NCI-H2029 treated with DMSO at 0.1 percent for 48 hours (cell line): ENCODE data around the gene TOGARAM2.

Experiments
- DNase-seq: peaks from one replicate; lab custom pipeline; 2025; lab: John Stamatoyannopoulos, UW

The TOGARAM2 gene

GRCh38 chr2:29023188-29023587, 42.1 kb downstream of the TOGARAM2 start:
- no peak for DNase-seq

GRCh38 chr2:29024882-29025430, 43.9 kb downstream of the TOGARAM2 start:
- no peak for DNase-seq

GRCh38 chr2:29025711-29026110, 44.6 kb downstream of the TOGARAM2 start:
- no peak for DNase-seq

- DNase-seq: no peak
Observed at GRCh38 chr2:29031046-29031445, 49.9 kb downstream of the TOGARAM2 start.

- DNase-seq: no peak
Observed at GRCh38 chr2:29032189-29032588, 51.1 kb downstream of the TOGARAM2 start.

GRCh38 chr2:29033172-29033571, 52.1 kb downstream of the TOGARAM2 start:
- DNase-seq: no peak

GRCh38 chr2:29033656-29034055, 52.6 kb downstream of the TOGARAM2 start:
- no peak for DNase-seq

- no peak for DNase-seq
Observed at GRCh38 chr2:29035016-29035745, 54.1 kb downstream of the TOGARAM2 start.

GRCh38 chr2:29039718-29040480, 58.8 kb downstream of the TOGARAM2 start:
- DNase-seq: no peak

GRCh38 chr2:29040552-29040951, 59.5 kb downstream of the TOGARAM2 start:
- DNase-seq: no peak

- no peak for DNase-seq
Observed at GRCh38 chr2:29041161-29041660, 60.1 kb downstream of the TOGARAM2 start.

- DNase-seq: no peak
Observed at GRCh38 chr2:29042561-29043075, 61.5 kb downstream of the TOGARAM2 start.

GRCh38 chr2:29044459-29044858, 63.4 kb downstream of the TOGARAM2 start:
- no peak for DNase-seq

GRCh38 chr2:29046321-29046720, 65.2 kb downstream of the TOGARAM2 start:
- DNase-seq: no peak

- DNase-seq: no peak
Observed at GRCh38 chr2:29047083-29047845, 66.2 kb downstream of the TOGARAM2 start.

- no peak for DNase-seq
Observed at GRCh38 chr2:29050591-29050990, 69.5 kb downstream of the TOGARAM2 start.

GRCh38 chr2:29051730-29052129, 70.6 kb downstream of the TOGARAM2 start:
- DNase-seq: no peak

- DNase-seq: no peak
Observed at GRCh38 chr2:29052807-29053206, 71.7 kb downstream of the TOGARAM2 start.

GRCh38 chr2:29053223-29053622, 72.1 kb downstream of the TOGARAM2 start:
- DNase-seq: no peak

GRCh38 chr2:29053670-29054400, 72.7 kb downstream of the TOGARAM2 start:
- DNase-seq: no peak

GRCh38 chr2:29054430-29054829, 73.3 kb downstream of the TOGARAM2 start:
- no peak for DNase-seq
